Measurements from ENCODE around the gene GOLM1. TPM values are rescaled to one million over a fixed set of nuclear protein-coding genes. Genes with fewer than 3 reads are reported as not detected.
A peak's percentile ranks its signal among the peaks of the same experiment; 100 is the strongest.

The GOLM1 gene
- total RNA-seq, 1 experiment from 2014 or later = 73.4 TPM

DNA sequence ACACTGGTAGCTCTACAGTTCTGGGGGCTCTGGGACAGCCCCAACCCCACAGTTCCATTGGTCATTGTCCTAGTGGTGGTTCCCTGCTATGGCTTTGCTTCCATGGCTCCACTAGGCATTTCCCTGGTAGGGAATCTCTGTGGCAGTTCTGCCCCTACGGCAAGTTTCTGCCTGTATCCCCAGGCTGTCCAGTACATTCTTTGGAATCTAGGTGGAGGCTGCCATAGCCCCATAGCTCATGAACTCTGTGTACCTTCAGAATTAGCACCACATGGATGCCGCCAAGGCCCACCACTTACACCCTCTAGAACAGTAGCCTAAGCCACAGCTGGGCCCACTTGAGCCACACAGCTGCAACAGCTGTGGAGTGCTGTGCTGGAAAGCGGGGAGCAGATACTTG lies 3.3 kb upstream of the GOLM1 start:
- intact Hi-C loops (cut with micrococcal nuclease; ENCODE audit: unreplicated experiment) = no loop called here
- ChIA-PET POLR2A (interaction anchor here (0.5 kb wide), 1 partner anchor 23 kb away, joined by 5 read pairs; no protein-coding TSS in a partner anchor), CTCF (no interaction called here)
- Histone ChIP-seq H3K27me3 (ENCODE audit: control insufficient read depth, insufficient read depth, low read length) (no peaks in the 10 kb centered on the region), H3K4me1 (ENCODE audit: control insufficient read depth, insufficient read depth, low read length) (peaks cover 9% of the 10 kb centered on the region), H3K36me3 (ENCODE audit: control insufficient read depth, insufficient read depth, low read length) (peaks cover 2% of the 10 kb centered on the region; the same call in 1 of the 2 replicates), H3K4me3 (ENCODE audit: low read depth in 2 of 2, low read length in 2 of 2) (no peak overlapping the region), H3K9me3 (ENCODE audit: control insufficient read depth, insufficient read depth, low read depth, low read length) (no peaks in the 10 kb centered on the region), H3K27ac (ENCODE audit: low read length) (no peak overlapping the region)
- no peak for TF ChIP-seq TCF7L2 (IDR thresholded peaks at IDR 0.05; ENCODE audit: low read depth, low read length)
- in situ Hi-C loops (cut with HindIII; ENCODE audit: low pct_unique_long_range_greater_than_20kb, low sequenced_read_pairs) = no loop called here
- no peak for DNase-seq (ENCODE audit: low read depth, low spot score)
- no peak for ATAC-seq
- no TSS peak for BruUV-seq (replicated peaks)

DNA sequence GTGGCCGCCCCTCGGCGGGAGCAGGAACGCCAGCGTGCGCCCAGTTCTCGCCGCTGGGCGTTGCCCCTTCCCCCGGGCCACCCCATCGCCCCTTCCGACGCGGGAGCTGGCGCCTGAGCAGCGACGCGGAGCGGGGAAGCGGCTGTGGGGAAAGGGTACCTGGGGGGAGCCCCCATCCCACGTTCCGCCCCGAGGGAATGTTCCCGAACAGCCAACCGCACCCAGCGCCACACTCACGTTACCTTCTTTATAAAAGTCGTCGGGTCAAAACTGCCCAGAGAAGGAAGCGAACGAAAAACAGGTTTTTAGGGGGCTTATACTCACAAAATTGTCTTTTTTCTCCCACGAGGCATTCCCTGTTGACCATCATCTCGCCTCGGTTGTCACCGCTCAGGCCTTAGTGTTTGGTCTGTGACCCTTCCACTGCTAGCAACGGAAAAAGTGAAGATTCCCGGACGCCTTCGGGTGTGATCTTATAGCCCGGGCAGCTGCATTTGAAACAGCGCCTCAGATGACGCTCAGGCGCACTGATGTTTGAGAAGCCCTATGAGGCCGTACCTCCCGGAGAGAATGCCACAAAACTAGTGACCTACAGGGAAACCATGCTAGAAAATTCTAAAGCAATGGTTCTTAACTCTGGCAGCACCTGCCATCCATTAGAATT lies 475 bp upstream of the GOLM1 start:
- peak overlapping the region; percentile 72 to 74 for H3K4me3 ChIP-seq (ENCODE audit: low read depth in 2 of 2, low read length in 2 of 2)
- in situ Hi-C loops (cut with HindIII; ENCODE audit: low pct_unique_long_range_greater_than_20kb, low sequenced_read_pairs) (no loop called here), intact Hi-C loops (cut with micrococcal nuclease; ENCODE audit: unreplicated experiment) (loop anchor here (10.0 kb wide), 1 partner anchor 85 kb away; no protein-coding TSS in a partner anchor)
- no peaks in the 10 kb centered on the region for H3K9me3 ChIP-seq (ENCODE audit: control insufficient read depth, insufficient read depth, low read depth, low read length)
- ChIA-PET CTCF (interaction anchor here (0.6 kb wide), 1 partner anchor 103 kb away, joined by 3 read pairs; no protein-coding TSS in a partner anchor), POLR2A (no interaction called here)
- TF ChIP-seq SIN3A (IDR thresholded peaks at IDR 0.05; ENCODE audit: borderline replicate concordance, insufficient read depth, low read depth, low read length) = no peak; the same call in 1 of the 2 replicates
- no peak for TF ChIP-seq TCF7L2 (IDR thresholded peaks at IDR 0.05; ENCODE audit: low read depth, low read length)
- TF ChIP-seq, protein P1, sequence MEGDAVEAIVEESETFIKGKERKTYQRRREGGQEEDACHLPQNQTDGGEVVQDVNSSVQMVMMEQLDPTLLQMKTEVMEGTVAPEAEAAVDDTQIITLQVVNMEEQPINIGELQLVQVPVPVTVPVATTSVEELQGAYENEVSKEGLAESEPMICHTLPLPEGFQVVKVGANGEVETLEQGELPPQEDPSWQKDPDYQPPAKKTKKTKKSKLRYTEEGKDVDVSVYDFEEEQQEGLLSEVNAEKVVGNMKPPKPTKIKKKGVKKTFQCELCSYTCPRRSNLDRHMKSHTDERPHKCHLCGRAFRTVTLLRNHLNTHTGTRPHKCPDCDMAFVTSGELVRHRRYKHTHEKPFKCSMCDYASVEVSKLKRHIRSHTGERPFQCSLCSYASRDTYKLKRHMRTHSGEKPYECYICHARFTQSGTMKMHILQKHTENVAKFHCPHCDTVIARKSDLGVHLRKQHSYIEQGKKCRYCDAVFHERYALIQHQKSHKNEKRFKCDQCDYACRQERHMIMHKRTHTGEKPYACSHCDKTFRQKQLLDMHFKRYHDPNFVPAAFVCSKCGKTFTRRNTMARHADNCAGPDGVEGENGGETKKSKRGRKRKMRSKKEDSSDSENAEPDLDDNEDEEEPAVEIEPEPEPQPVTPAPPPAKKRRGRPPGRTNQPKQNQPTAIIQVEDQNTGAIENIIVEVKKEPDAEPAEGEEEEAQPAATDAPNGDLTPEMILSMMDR (IDR thresholded peaks at IDR 0.05) = no peak; the same call in 1 of the 2 replicates
- TF ChIP-seq, protein P2, sequence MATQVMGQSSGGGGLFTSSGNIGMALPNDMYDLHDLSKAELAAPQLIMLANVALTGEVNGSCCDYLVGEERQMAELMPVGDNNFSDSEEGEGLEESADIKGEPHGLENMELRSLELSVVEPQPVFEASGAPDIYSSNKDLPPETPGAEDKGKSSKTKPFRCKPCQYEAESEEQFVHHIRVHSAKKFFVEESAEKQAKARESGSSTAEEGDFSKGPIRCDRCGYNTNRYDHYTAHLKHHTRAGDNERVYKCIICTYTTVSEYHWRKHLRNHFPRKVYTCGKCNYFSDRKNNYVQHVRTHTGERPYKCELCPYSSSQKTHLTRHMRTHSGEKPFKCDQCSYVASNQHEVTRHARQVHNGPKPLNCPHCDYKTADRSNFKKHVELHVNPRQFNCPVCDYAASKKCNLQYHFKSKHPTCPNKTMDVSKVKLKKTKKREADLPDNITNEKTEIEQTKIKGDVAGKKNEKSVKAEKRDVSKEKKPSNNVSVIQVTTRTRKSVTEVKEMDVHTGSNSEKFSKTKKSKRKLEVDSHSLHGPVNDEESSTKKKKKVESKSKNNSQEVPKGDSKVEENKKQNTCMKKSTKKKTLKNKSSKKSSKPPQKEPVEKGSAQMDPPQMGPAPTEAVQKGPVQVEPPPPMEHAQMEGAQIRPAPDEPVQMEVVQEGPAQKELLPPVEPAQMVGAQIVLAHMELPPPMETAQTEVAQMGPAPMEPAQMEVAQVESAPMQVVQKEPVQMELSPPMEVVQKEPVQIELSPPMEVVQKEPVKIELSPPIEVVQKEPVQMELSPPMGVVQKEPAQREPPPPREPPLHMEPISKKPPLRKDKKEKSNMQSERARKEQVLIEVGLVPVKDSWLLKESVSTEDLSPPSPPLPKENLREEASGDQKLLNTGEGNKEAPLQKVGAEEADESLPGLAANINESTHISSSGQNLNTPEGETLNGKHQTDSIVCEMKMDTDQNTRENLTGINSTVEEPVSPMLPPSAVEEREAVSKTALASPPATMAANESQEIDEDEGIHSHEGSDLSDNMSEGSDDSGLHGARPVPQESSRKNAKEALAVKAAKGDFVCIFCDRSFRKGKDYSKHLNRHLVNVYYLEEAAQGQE (IDR thresholded peaks at IDR 0.05; ENCODE audit: insufficient read depth in 1 of 2, low read depth in 2 of 2, low read length in 1 of 2) = no peak
- no peak for TF ChIP-seq POLR2AphosphoS5 (IDR thresholded peaks at IDR 0.05; ENCODE audit: low read depth, low read length)
- ATAC-seq (peak; percentile 81), DNase-seq (ENCODE audit: low read depth, low spot score) (no peak)
- no peaks in the 10 kb centered on the region for H3K27me3 ChIP-seq (ENCODE audit: control insufficient read depth, insufficient read depth, low read length)
- no TSS peak for BruUV-seq (replicated peaks)
- peaks cover 17% of the 10 kb centered on the region for H3K4me1 ChIP-seq (ENCODE audit: control insufficient read depth, insufficient read depth, low read length)
- H3K36me3 ChIP-seq (ENCODE audit: control insufficient read depth, insufficient read depth, low read length) = peaks cover 2% of the 10 kb centered on the region; the same call in 1 of the 2 replicates
- peak overlapping the region; percentile 73 for H3K27ac ChIP-seq (ENCODE audit: low read length)
